ENCODE results near the gene ATG9A. TPM values are rescaled to one million over a fixed set of nuclear protein-coding genes. Genes with fewer than 3 reads are reported as not detected.
A peak's percentile ranks its signal among the peaks of the same experiment; 100 is the strongest.

The ATG9A gene
- total and polyA plus RNA-seq, 2 donors (not counting 1 experiment from before 2014, with no cell fraction given), result 41.8 to 65.5 TPM

- ATAC-seq (ENCODE audit: low read depth), result no peak
- H3K27ac ChIP-seq (ENCODE audit: low read length in 2 of 2), result peak overlapping the region in 1 of 2 donors; percentile 2
- no peak overlapping the region for H3K4me2 ChIP-seq (replicated peaks; ENCODE audit: low read depth, low read length, poor library complexity, severe bottlenecking)
- intact Hi-C loops (cut with micrococcal nuclease), result no loop called here
- POLR2A ChIA-PET, result interaction anchor here (1.4 to 4.0 kb wide), 2 partner anchors 32 to 106 kb away, joined by 4 to 39 read pairs; partner anchors contain the start of genes DNAJB2 and ZFAND2B
- CTCF ChIA-PET, result interaction anchor here (0.8 to 8.6 kb wide), 7 partner anchors 11 to 123 kb away, joined by 3 to 136 read pairs (median 8); partner anchors contain the start of genes NHEJ1 and ZFAND2B
- no peaks in the 10 kb centered on the region for H3K27me3 Mint-ChIP-seq
- no peak overlapping the region for H3K4me3 ChIP-seq (ENCODE audit: control extremely low read depth in 1 of 5, extremely low read depth in 1 of 5, insufficient read depth in 1 of 5, low read depth in 2 of 5, low read length in 4 of 5)
- TF ChIP-seq CTCF (IDR thresholded peaks at IDR 0.05) (no peak), EZH2 (IDR thresholded peaks at IDR 0.05; ENCODE audit: borderline replicate concordance, insufficient read depth, low read depth, low read length, poor library complexity, severe bottlenecking) (no peak)
- peaks cover 3 to 41% of the 10 kb centered on the region in 2 experiments for H3K36me3 ChIP-seq (replicated peaks in 1 of 2; ENCODE audit: control extremely low read depth in 1 of 2, control insufficient read depth in 1 of 2, extremely low read depth in 1 of 2, insufficient read depth in 2 of 2, low read length in 1 of 2)
- peaks cover 39% of the 10 kb centered on the region for H4K20me1 ChIP-seq (ENCODE audit: control insufficient read depth, insufficient read depth, low read length, poor library complexity, severe bottlenecking)
- no peak for DNase-seq
- no peaks in the 10 kb centered on the region for H3K27me3 ChIP-seq (replicated peaks in 1 of 4; ENCODE audit: control extremely low read depth in 1 of 4, control insufficient read depth in 3 of 4, insufficient read depth in 4 of 4, low read length in 3 of 4)
- H3K4me1 Mint-ChIP-seq, result peaks cover 35% of the 10 kb centered on the region
- peak overlapping the region; percentile 38 for H3K4me3 Mint-ChIP-seq
- WGBS (ENCODE audit: insufficient coverage), result 100% methylated on average over 2 of the region's 3 CpGs
- peaks cover 12 to 44% of the 10 kb centered on the region in 2 donors for H3K4me1 ChIP-seq (ENCODE audit: control insufficient read depth in 2 of 2, insufficient read depth in 2 of 2, low read length in 2 of 2)
- H3K27ac Mint-ChIP-seq, result peak overlapping the region; percentile 59
- no peaks in the 10 kb centered on the region for H3K9me3 ChIP-seq (ENCODE audit: control extremely low read depth in 1 of 3, control insufficient read depth in 2 of 3, insufficient read depth in 1 of 3, low read length in 2 of 3)
- H2AFZ ChIP-seq (ENCODE audit: insufficient read depth, low read depth, low read length, poor library complexity, severe bottlenecking), result no peak overlapping the region
- H3K9me3 Mint-ChIP-seq (ENCODE audit: insufficient read depth), result no peaks in the 10 kb centered on the region
- peaks cover 34% of the 10 kb centered on the region for H3K79me2 ChIP-seq (ENCODE audit: control insufficient read depth, insufficient read depth, low read length)
- H3K9ac ChIP-seq (ENCODE audit: low read length), result no peak overlapping the region
Measured at GRCh38 chr2:219174146-219174545, 55.3 kb downstream of the ATG9A start.

- TF ChIP-seq CTCF (IDR thresholded peaks at IDR 0.05), result no peak
- TF ChIP-seq EZH2 (IDR thresholded peaks at IDR 0.05; ENCODE audit: borderline replicate concordance, insufficient read depth, low read depth, low read length, poor library complexity, severe bottlenecking), result no peak
- Histone ChIP-seq H3K4me3 (ENCODE audit: control extremely low read depth in 1 of 5, extremely low read depth in 1 of 5, insufficient read depth in 1 of 5, low read depth in 2 of 5, low read length in 4 of 5) (no peak overlapping the region), H3K4me1 (ENCODE audit: control insufficient read depth in 2 of 2, insufficient read depth in 2 of 2, low read length in 2 of 2) (peaks cover 6 to 37% of the 10 kb centered on the region in 2 donors), H3K9ac (ENCODE audit: low read length) (no peak overlapping the region), H4K20me1 (ENCODE audit: control insufficient read depth, insufficient read depth, low read length, poor library complexity, severe bottlenecking) (peaks cover 33% of the 10 kb centered on the region), H3K36me3 (replicated peaks in 1 of 2; ENCODE audit: control extremely low read depth in 1 of 2, control insufficient read depth in 1 of 2, extremely low read depth in 1 of 2, insufficient read depth in 2 of 2, low read length in 1 of 2) (peaks cover 3 to 41% of the 10 kb centered on the region in 2 experiments), H3K4me2 (replicated peaks; ENCODE audit: low read depth, low read length, poor library complexity, severe bottlenecking) (no peak overlapping the region), H3K27ac (ENCODE audit: low read length in 2 of 2) (no peak overlapping the region), H3K9me3 (ENCODE audit: control extremely low read depth in 1 of 3, control insufficient read depth in 2 of 3, insufficient read depth in 1 of 3, low read length in 2 of 3) (no peaks in the 10 kb centered on the region), H3K27me3 (replicated peaks in 1 of 4; ENCODE audit: control extremely low read depth in 1 of 4, control insufficient read depth in 3 of 4, insufficient read depth in 4 of 4, low read length in 3 of 4) (no peaks in the 10 kb centered on the region), H2AFZ (ENCODE audit: insufficient read depth, low read depth, low read length, poor library complexity, severe bottlenecking) (no peak overlapping the region), H3K79me2 (ENCODE audit: control insufficient read depth, insufficient read depth, low read length) (peaks cover 26% of the 10 kb centered on the region)
- H3K9me3 Mint-ChIP-seq (ENCODE audit: insufficient read depth), result no peaks in the 10 kb centered on the region
- intact Hi-C loops (cut with micrococcal nuclease), result no loop called here
- ChIA-PET CTCF (interaction anchor here (1.2 to 8.6 kb wide), 7 partner anchors 10 to 124 kb away, joined by 3 to 136 read pairs (median 21); partner anchors contain the start of gene ZFAND2B), POLR2A (interaction anchor here (1.4 kb wide), 1 partner anchor 33 kb away, joined by 4 read pairs; the partner anchor contains the start of gene ZFAND2B)
- peaks cover 29% of the 10 kb centered on the region for H3K4me1 Mint-ChIP-seq
- H3K27ac Mint-ChIP-seq, result peak overlapping the region; percentile 32
- ATAC-seq (ENCODE audit: low read depth) (no peak), DNase-seq (no peak)
- 97% methylated on average over 5 of the region's 6 CpGs for WGBS (ENCODE audit: insufficient coverage)
- H3K27me3 Mint-ChIP-seq, result no peaks in the 10 kb centered on the region
- H3K4me3 Mint-ChIP-seq, result no peak overlapping the region
Measured at GRCh38 chr2:219173176-219173575, 56.3 kb downstream of the ATG9A start.
